ENCODE measurements around the gene DDO.

Gene DDO

GRCh38 chr6:110430741-110431140, 15.4 kb upstream of the DDO start:
- Mint-ChIP-seq H3K27me3 (peaks cover 10% of the 10 kb centered on the region), H3K4me1 (no peaks in the 10 kb centered on the region), H3K4me3 (no peak overlapping the region), H3K9me3 (no peaks in the 10 kb centered on the region), H3K27ac (peak overlapping the region in 1 of 2 donors; percentile 24)
- no peak for DNase-seq
- no peak for ATAC-seq

GRCh38 chr6:110430236-110430635, 14.9 kb upstream of the DDO start:
- Mint-ChIP-seq H3K27me3 (peaks cover 10% of the 10 kb centered on the region), H3K27ac (peak overlapping the region in 1 of 2 donors; percentile 77), H3K4me3 (no peak overlapping the region), H3K4me1 (no peaks in the 10 kb centered on the region), H3K9me3 (no peaks in the 10 kb centered on the region)
- ATAC-seq (no peak), DNase-seq (no peak)

GRCh38 chr6:110428153-110428552, 12.8 kb upstream of the DDO start:
- H3K4me1 Mint-ChIP-seq, result no peaks in the 10 kb centered on the region
- ATAC-seq (no peak), DNase-seq (no peak)
- peaks cover 26% of the 10 kb centered on the region for H3K27me3 Mint-ChIP-seq
- no peak overlapping the region for H3K27ac Mint-ChIP-seq
- H3K9me3 Mint-ChIP-seq, result no peaks in the 10 kb centered on the region
- no peak overlapping the region for H3K4me3 Mint-ChIP-seq

GRCh38 chr6:110425816-110426215, 10.4 kb upstream of the DDO start:
- ATAC-seq (no peak), DNase-seq (no peak)
- Mint-ChIP-seq H3K4me3 (no peak overlapping the region), H3K9me3 (peaks cover 9 to 10% of the 10 kb centered on the region in 2 donors), H3K27me3 (peaks cover 42% of the 10 kb centered on the region), H3K27ac (no peak overlapping the region), H3K4me1 (no peaks in the 10 kb centered on the region)

GRCh38 chr6:110422444-110422822, 7.1 kb upstream of the DDO start:
- Mint-ChIP-seq H3K4me1 (no peaks in the 10 kb centered on the region), H3K27me3 (peaks cover 50% of the 10 kb centered on the region), H3K9me3 (peaks cover 9 to 10% of the 10 kb centered on the region in 2 donors), H3K27ac (no peak overlapping the region), H3K4me3 (no peak overlapping the region)
- ATAC-seq (no peak), DNase-seq (no peak)

- Mint-ChIP-seq H3K27ac (peak overlapping the region in 1 of 2 donors; percentile 36), H3K9me3 (peaks cover 9 to 10% of the 10 kb centered on the region in 2 donors), H3K4me1 (no peaks in the 10 kb centered on the region), H3K4me3 (no peak overlapping the region), H3K27me3 (peaks cover 50% of the 10 kb centered on the region)
- ATAC-seq (no peak), DNase-seq (no peak)
Observed at GRCh38 chr6:110421749-110422443, 6.5 kb upstream of the DDO start.

GRCh38 chr6:110419028-110419739, 3.8 kb upstream of the DDO start:
- DNase-seq, result no peak
- ATAC-seq, result no peak
- Mint-ChIP-seq H3K27me3 (peaks cover 30% of the 10 kb centered on the region), H3K4me1 (peaks cover 13% of the 10 kb centered on the region), H3K9me3 (peaks cover 9 to 10% of the 10 kb centered on the region in 2 donors), H3K27ac (no peak overlapping the region), H3K4me3 (no peak overlapping the region)

- no peak overlapping the region for H3K4me3 Mint-ChIP-seq
- peak overlapping the region in 1 of 2 donors; percentile 86 for H3K27ac Mint-ChIP-seq
- H3K27me3 Mint-ChIP-seq, result peaks cover 25% of the 10 kb centered on the region
- peaks cover 9 to 10% of the 10 kb centered on the region in 2 donors for H3K9me3 Mint-ChIP-seq
- no peak for DNase-seq
- no peak for ATAC-seq
- peaks cover 13% of the 10 kb centered on the region for H3K4me1 Mint-ChIP-seq
Observed at GRCh38 chr6:110418594-110418993, 3.2 kb upstream of the DDO start.

GRCh38 chr6:110414669-110415068, 706 bp downstream of the DDO start:
- Mint-ChIP-seq H3K4me1 (peaks cover 13% of the 10 kb centered on the region), H3K4me3 (no peak overlapping the region), H3K27ac (no peak overlapping the region), H3K9me3 (no peaks in the 10 kb centered on the region), H3K27me3 (no peaks in the 10 kb centered on the region)
- DNase-seq (no peak), ATAC-seq (no peak)

GRCh38 chr6:110412360-110412759, 3.0 kb downstream of the DDO start:
- DNase-seq (no peak), ATAC-seq (no peak)
- Mint-ChIP-seq H3K4me1 (peaks cover 13% of the 10 kb centered on the region), H3K4me3 (no peak overlapping the region), H3K27me3 (no peaks in the 10 kb centered on the region), H3K27ac (no peak overlapping the region), H3K9me3 (no peaks in the 10 kb centered on the region)

GRCh38 chr6:110410511-110410910, 4.9 kb downstream of the DDO start:
- Mint-ChIP-seq H3K9me3 (no peaks in the 10 kb centered on the region), H3K27me3 (no peaks in the 10 kb centered on the region), H3K4me3 (no peak overlapping the region), H3K27ac (no peak overlapping the region), H3K4me1 (peaks cover 9% of the 10 kb centered on the region)
- no peak for ATAC-seq
- no peak for DNase-seq

GRCh38 chr6:110409794-110410193, 5.6 kb downstream of the DDO start:
- ATAC-seq, result no peak
- no peaks in the 10 kb centered on the region for H3K9me3 Mint-ChIP-seq
- H3K27me3 Mint-ChIP-seq, result no peaks in the 10 kb centered on the region
- H3K27ac Mint-ChIP-seq, result no peak overlapping the region
- no peak overlapping the region for H3K4me3 Mint-ChIP-seq
- no peak for DNase-seq
- peaks cover 2% of the 10 kb centered on the region for H3K4me1 Mint-ChIP-seq

- no peak for DNase-seq
- Mint-ChIP-seq H3K27ac (no peak overlapping the region), H3K4me1 (no peaks in the 10 kb centered on the region), H3K9me3 (no peaks in the 10 kb centered on the region), H3K4me3 (no peak overlapping the region), H3K27me3 (no peaks in the 10 kb centered on the region)
- no peak for ATAC-seq
Observed at GRCh38 chr6:110408901-110409300, 6.5 kb downstream of the DDO start.

- H3K4me1 Mint-ChIP-seq, result no peaks in the 10 kb centered on the region
- no peaks in the 10 kb centered on the region for H3K27me3 Mint-ChIP-seq
- DNase-seq (no peak), ATAC-seq (no peak)
- H3K4me3 Mint-ChIP-seq, result no peak overlapping the region
- no peak overlapping the region for H3K27ac Mint-ChIP-seq
- H3K9me3 Mint-ChIP-seq, result no peaks in the 10 kb centered on the region
Observed at GRCh38 chr6:110404607-110405006, 10.8 kb downstream of the DDO start.

GRCh38 chr6:110401585-110402176, 13.7 kb downstream of the DDO start:
- Mint-ChIP-seq H3K4me1 (no peaks in the 10 kb centered on the region), H3K9me3 (no peaks in the 10 kb centered on the region), H3K27ac (peak overlapping the region in 1 of 2 donors; percentile 3), H3K27me3 (no peaks in the 10 kb centered on the region), H3K4me3 (no peak overlapping the region)
- no peak for DNase-seq
- no peak for ATAC-seq

- no peak for DNase-seq
- Mint-ChIP-seq H3K27ac (no peak overlapping the region), H3K4me3 (no peak overlapping the region), H3K9me3 (no peaks in the 10 kb centered on the region), H3K27me3 (no peaks in the 10 kb centered on the region), H3K4me1 (no peaks in the 10 kb centered on the region)
- ATAC-seq, result peak; percentile 59
Observed at GRCh38 chr6:110400208-110400607, 15.2 kb downstream of the DDO start.
